ENCODE measurements around the gene NUP214.
"Not testable (repeated sequence)": the region's sequence is repeated elsewhere in the genome, so short reads cannot be mapped to it uniquely, and the experiment has no call there.

The NUP214 gene

DNA sequence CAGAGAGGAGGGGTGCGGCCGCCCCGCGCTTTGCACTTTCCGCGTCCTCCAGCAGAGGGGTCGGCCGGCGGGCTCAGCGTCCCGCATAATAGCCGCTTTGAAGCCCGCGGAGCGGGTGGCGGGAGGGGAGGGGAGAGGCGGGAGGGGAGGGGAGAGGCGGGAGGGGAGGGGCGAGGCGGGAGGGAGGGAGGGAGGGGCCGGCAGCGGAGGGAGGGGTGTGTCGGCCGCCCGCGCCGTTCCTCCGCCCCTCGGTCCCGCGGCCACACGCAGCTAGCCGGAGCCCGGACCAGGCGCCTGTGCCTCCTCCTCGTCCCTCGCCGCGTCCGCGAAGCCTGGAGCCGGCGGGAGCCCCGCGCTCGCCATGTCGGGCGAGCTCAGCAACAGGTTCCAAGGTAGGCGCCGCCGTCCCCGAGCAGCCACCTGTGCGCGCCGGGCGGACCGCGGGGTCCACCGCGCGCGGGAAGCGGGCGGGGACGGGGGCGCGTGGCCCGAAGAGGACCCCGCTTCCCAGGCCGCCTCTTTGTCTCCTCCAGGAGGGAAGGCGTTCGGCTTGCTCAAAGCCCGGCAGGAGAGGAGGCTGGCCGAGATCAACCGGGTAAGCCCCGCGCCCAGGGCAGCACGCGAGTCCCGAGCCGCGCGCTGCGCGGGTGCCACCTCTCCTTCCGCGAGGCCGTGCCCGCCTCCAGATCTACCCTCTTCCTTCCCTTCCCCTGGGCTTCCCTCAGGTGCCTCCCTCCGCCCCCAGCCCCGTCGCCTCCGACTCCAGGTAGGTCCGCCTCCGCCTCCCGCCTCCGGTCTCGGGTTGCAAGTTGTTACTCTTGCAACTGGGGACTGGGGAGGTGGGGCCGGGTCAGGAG, 28.9 kb upstream of the NUP214 start, which contains the start of gene AIF1L:
Gene AIF1L (plus strand): TSS at position 263 of the 857 bp plus-strand sequence. CDS start 99 bp downstream, at position 362.
- DNase-seq: no peak

DNA sequence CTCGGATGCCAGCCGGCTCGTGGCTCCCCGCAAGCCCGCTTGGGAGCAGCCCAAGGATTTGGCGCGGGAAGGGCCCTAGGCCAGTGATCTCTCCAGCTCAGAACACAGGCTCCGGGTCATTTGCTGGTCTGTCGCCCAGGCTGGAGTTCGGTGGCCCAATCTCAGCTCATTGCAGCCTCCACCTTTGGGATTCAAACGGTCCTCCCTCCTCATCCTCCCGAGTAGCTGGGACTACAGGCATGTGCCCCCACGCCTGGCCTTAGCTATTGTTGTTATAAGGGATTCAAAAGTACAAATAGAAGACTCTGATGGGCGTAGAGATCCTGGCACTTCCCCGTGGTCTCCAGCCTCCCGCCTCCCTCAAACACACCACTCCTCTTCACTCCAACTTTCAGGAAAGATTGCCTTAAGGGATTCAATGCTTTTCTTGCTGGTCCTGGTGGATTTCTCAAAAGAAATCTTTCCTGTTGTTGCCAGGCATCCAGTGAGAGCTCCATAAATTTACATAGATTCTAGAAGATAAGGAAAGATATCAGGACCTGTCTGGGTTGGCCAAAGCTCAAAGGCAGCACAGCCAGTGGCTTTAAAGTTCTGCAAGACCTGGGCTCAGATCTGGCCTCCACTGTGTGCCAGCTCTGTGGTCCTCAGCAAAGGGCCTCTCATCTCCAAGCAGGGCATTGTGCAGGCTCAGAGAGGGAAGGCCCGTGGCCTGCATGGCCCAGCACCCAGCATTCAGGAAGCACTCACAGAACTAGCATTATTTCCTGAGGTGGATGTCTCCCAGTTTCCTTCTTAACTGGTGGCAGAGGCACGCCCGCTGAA, 28.0 kb upstream of the NUP214 start:
- no peak for DNase-seq

DNA sequence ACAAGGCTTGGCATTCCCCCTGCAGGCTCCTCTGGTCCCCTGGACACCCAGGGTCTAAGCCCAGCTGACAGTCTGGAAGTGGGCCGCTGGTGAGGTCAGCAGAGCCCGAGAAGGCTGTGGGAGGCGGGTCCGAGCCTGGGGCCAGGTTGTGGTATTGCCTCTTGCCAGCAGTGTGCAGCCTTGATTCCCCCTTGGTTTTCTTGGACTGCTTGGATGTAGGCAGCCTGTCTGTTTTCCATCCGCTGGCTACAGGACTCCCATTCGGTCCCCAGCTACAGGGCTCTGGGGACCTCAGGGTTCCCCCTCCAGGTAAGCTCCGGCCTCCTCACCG, 27.5 kb upstream of the NUP214 start:
- no peak for DNase-seq

DNA sequence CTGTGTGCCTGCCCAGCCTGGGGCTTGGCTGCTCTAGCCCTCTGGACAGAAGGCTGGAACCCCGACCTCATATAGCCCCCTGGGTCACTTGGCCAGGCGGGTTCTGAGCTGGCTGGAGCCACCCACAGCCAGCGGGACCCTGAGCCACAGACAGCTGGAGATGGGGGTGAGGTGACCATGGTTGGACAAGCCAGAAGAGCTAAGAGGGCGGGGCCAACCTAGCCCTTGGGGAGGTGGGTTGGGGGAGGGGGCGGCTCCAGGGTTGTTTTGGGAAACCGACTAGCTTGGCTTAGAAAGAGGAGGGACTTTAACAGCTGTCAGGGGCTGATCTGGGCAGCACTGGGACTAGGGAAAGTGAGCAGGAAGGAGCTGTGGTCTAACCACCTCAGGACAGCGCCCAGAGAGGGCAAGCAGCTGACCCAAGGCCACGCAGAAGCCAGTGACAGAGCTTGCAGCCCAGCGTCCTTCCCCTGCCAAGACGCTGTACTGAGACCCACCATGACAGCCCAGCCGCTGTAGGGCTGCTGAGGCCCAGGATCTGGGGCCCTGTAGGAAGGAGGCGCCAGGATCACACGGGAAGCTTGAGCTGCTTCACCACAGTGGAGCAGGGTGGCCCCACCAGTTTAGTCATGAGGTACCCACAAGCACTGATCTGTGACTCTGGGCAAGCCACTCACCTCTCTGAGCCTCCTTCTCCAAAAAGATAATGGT, 26.8 kb upstream of the NUP214 start:
- DNase-seq: no peak

DNA sequence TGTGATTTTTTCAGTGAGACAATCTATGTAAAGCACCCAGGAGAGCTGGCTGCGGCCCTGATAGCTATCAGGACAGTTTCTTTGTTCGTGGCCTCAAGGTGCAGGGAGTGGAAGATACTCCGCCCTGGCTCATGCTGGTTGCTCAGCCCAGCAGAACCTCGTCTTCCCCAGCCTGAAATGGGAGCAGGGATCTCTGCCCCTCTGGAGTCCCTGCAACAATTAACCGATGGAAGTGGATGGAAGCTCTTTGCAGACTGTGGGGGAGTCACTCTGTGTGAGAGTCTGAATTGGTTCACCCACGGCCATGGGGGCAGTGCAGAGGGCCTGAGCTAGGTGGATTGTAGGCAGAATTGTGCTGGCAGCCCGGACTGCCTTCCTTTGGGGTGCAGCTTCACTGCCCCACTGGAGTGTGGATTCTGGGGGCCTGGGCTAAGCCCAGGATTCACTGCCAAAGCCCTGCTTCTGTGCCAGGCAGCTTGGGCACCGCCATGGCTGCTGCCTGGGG, 26.2 kb upstream of the NUP214 start:
- DNase-seq: no peak

DNA sequence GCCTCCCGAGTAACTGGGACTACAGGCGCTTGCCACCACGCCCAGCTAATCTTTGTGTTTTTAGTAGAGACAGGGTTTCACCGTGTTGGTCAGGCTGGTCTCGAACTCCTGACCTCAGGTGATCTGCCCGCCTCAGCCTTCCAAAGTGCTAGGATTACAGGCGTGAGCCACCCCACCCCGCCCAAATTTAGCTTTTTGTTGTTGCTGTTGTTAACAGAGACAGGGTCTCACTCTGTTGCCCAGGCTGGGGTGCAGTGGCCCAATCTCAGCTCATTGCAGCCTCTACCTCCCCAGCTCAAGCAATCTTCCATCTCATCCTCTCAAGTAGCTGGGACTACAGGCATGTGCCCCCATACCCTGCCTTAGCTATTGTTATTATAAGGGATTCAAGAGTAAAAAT, 25.5 kb upstream of the NUP214 start:
- not testable (repeated sequence) for DNase-seq

DNA sequence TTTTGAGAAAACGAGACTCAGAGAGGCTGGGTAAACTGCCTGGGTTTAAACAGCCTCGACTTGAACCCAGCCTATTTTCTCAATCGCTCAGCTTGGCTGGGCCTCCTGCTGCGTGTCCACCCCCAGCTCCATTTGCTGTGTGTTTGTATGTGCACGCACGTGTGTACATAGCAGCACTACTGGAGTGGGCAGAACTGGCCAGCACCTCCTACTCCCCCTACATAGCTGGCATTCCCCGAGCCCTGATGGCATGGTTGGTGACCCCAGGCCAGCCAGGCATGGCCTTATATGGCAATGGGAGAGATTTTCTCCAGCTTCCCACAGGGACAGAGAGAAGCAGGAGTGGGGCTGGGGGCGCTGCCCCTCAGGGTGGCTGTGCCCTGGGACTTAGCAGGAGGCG, 24.9 kb upstream of the NUP214 start:
- no peak for DNase-seq

DNA sequence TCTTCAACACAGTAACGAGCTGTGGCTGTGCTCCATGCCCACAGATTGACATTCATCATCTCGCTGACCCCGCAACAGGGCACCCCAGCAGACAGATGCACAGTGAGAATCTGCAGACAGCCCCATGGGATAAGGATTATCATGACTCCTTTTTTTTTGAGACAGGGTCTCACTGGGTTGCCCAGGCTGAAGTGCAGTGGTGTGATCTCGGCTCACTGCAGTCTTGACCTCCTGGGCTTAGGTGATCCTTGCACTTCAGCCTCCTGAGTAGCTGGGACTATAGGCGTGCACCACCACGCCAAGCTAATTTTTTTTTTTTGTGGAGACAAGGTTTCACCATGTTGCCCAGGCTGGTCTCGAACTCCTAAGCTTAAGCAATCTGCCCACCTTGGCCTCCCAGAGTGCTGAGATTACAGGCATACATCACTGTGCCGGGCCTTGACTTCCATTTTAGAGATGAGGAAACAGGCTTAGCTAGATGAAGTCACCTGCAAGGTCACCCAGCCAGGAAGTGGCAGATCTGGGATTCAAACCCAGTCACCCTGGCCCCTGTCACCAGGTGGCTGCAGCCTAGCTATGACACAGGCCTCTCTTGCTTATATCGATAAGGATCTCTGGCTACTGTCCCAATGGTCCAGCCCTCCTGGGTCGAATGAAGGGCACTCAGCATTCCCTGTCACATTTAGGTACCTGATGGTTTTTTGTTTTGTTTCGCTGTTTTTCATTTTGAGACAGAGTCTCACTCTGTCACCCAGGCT, 24.0 kb upstream of the NUP214 start:
- DNase-seq: no peak

DNA sequence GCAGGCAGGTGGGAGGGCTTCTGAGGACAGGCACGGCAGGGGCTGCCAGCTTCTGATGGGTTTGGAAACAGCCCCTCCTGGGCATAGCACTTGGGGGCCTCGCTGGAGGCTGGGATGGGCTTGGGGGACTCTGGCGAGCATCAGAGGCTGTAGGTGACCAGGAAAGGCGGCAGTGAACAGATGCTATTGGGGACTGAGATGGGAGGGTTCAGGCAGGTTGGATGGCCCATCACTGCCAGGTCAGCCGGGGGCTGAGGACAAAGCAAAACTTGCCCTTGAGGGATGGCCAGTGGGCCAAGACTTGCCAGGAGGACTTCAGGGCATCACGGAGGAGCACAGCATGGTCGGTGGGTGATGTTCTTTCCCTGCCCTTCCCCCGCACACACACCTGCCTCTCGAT, 22.4 kb upstream of the NUP214 start:
- DNase-seq: no peak

DNA sequence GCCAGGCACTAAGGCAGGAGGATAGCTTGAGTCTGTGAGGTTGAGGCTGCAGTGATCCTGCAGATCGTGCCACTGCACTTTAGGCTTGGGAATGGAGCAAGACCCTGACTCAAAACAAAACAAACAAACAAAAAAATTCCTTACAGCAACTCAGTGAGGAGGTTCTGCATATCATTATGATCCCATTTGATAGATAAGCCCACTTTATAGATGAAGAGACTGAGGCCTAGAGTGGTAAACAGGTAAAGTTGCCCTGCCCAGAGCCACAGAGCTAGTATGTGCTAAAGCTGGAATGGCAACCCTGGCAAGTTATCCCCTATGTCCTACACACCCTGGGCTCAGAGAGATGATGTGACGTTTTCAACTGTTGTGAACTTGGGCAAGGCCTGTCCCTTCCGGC, 21.9 kb upstream of the NUP214 start:
- DNase-seq: no peak

DNA sequence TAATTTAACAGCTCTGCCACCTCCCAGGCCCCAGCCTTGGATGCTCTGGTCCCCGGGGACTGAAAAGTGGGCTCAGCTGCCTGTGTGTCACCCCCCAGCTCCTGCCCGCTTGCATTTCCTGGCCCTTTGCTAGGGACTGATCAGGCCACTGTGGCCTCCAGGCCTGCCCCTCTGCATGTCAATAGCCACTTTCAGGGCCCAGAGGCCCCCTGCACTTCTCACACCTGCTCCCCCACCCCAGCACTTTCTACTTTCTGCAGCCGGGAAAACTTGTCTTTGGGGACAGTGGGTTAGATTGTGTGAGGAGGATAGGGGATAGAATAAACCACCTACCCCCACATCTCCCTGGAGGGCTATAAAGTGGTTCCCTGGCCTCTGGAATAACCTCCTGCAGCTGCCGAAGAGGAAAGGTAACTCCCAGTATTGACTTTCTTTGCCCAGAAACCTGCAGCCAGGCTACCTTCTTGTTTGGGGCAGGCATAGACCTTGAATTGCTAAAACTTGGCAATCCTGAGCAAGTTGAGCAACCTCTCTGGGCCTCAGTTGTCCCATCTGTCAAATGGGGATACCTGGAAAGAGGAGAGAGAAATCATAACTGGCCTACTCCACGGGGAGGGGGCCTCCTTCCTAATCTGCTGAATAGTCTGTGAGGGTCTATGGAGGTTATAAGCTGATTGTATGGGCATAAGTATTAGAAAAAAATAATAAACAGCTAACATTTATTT, 21.2 kb upstream of the NUP214 start:
- no peak for DNase-seq

DNA sequence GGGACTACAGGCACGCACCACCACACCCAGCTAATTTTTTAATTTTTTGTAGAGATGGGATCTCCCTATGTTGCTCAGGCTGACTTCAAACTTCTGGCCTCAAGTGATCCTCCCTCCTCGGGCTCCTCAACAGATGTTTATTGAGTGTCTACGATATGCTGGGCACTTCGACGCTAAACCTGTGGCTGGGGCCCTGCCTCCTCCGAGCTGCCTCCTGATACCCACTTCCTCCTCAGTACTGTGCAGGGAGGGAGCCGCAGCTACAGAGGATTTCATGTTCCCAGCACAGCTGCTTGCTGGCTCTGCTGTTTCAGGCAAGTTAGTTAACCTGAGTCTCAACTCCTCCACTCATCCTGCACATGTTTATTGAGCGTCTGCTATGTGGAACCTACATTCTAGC, 19.4 kb upstream of the NUP214 start:
- no peak for DNase-seq

DNA sequence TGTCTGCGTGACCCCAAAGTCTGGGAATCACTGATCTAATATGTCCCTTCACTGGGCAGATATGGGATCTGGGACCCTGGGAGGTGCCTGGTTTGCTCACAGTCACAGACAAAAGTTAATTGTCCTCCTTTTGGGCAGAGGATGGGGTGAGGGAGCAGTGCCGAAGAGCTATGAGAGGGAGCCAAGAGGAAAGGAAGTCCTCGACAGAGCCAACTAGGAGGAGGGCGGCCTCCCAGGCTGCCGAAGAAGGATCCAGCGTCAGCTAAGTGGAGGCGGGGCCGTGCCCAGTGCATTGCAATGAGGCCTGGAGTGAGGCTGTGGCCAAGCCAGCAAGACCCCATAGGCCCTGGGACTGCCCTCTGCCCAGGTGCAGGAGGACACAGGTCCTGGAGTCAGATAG, 17.6 kb upstream of the NUP214 start:
- no peak for DNase-seq

DNA sequence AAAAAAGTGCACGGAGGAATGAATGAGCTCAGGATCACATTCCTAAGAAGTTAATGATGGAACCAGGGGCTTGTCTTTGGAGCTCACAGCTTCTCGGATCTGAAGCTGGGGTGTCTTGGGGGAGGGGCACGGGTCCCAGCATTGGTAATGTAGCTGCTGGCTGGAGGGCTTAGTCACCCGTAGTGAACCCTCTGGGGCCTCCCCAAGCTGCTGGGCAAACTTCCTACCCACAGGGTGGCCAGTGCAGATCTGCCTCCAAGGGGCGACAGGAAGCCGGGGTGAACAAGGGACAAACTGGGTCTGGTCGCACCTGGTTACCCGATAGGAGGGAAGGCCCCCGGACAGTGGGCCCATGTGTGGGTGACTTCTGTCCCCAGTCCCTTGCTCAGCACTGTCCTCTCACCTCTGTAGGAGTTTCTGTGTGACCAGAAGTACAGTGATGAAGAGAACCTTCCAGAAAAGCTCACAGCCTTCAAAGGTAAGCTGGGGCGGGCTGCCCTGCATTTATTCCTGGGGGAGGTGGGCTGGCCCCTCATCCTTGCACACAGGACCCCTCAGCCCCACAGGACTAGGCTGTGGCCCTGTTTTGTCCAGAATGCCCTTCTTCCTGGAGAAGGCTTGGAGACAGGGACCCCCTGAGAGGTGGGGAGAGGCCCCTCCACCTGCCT, 14.1 kb upstream of the NUP214 start:
- DNase-seq: no peak

DNA sequence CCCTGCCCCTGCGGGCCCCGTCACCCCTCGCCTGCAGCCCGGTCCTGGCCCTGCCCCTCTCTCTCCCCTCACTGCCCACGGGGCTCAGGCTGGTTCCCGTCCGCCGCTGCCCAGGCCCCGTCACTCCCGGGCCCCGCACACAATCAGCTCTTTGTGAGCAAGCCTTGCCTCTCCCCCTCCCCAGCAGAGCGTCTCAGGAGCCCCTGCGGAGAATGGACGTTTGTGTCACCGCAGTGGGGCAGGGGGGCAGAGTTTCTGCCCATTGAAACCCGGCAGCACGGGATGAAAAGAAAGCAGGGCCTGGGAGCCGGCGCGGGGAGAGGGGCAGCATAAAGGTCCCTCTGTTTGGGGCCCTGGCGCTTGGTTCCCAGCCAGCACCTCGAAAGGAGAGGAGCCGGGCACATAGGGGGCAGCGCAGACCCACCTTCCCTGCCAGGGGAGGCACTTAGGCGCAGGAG, 13.5 kb upstream of the NUP214 start:
- no peak for DNase-seq

DNA sequence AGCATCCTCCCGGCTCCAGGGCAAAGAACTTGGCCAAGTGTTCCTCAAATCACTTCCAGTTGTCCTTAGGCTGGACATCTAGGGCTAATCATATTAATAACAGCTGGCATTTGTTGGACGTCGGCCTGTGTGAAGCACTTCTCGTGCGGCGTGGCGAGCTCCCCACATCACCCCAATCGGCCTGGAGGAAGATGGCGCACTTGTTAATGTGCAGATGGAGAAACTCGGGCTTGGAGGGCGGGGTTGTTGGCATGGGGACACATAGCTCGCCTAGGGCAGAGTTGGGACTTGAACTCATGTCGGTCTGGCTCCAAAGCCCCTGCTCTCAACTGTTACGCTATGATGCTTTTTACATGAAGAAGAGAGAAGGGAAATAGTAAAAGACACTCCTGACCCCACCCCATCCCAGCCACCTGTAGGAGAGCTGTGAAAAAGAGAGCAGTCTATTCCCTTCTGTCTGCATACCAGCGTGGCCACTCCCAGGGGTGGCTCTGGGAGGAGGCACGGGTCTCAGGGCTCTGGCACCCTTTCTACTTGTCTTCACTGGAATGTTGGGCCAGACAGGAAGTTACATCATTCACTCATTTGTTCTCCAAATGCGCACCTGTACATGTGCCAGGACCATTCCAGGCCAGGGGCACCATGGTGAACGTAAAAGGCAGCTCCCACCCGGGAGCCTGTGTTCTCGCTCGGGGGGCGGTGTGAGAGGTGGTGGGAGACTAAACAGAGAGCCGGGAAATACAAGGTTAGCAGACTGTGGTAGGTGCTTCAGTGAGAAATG, 12.8 kb upstream of the NUP214 start:
- no peak for DNase-seq

DNA sequence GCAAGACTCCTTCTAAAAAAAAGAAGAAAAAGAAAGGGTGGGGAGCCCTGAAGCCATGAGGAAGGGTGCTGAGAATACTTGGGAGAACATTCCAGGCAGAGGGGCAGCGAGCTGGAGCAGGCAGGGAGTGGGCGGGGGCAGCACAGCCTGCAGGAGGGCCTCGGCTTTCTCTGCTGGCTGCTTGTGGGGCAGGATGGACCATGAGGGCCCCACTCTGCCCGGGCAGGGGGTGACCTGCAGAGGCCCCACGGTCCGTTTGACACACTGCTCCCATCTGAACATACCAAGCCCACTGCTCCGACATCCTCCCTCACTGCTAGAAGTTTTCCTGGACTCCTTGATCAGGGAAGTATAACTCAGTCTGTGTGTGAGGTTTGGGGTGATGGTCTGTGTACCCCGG, 11.7 kb upstream of the NUP214 start:
- DNase-seq: no peak

DNA sequence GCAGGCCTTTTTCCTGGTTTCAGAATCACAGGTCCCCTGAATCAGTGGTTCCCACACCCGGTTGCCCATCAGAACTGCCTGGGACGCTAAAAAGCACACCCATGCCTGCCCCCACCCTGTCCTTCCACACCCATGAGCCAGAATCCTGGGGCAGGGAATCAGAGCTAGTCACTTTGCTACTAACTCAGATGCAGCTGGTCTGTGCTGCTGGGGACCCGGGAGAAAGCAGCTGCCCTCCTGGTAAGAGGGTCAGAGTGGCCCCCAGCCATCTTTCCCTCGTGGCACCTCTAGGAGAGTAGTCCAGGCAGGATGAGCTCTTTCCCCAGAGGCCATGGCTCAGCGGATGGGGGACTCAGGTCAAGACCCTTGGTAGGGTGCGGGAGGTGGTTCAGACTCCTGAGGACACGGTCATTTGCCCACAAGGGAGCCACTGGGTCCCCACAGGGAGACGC, 11.3 kb upstream of the NUP214 start:
- no peak for DNase-seq

DNA sequence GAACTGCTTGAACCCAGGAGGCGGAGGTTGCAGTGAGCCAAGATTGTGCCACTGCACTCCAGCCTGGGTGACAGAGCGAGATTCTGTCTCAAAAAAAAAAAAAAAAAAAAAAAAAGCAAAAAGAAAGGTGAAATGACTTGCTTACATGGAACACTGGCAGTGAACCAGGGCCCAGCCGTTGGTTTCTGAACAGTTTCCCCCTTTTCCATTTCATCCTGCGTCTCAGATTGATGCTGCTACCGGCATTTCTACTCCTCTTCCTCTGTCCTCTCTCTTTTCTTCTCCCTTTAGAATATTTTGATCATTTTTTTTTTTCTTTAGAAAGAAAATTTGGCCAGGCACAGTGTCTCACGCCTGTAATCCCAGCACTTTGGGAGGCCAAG, 10.0 kb upstream of the NUP214 start:
- not testable (repeated sequence) for DNase-seq

Measured in stimulated activated naive CD4-positive, alpha-beta T cell (primary cell).